NCI-H1105 treated with DMSO at 0.1 percent for 48 hours (cell line): ENCODE data around the gene CARD19.
"Not testable (repeated sequence)": the region's sequence is repeated elsewhere in the genome, so short reads cannot be mapped to it uniquely, and the experiment has no call there.

Experiments
- DNase-seq: peaks from one replicate; lab custom pipeline; 2025; lab: John Stamatoyannopoulos, UW

Gene CARD19

GRCh38 chr9:93134015-93134739 lies 38.2 kb downstream of the CARD19 start, which contains the start of gene NINJ1:
Gene NINJ1, minus strand, starts transcription at chr9:93134251. Its CDS starts 34 bp downstream, at chr9:93134217.
- DNase-seq = peak; percentile 54

GRCh38 chr9:93134740-93135444 lies 38.9 kb downstream of the CARD19 start:
- no peak for DNase-seq

GRCh38 chr9:93136011-93136440 lies 40.0 kb downstream of the CARD19 start:
- DNase-seq = peak; percentile 3

- DNase-seq = no peak
Measured at GRCh38 chr9:93137362-93137761, 41.3 kb downstream of the CARD19 start.

- DNase-seq = no peak
Measured at GRCh38 chr9:93138171-93138764, 42.3 kb downstream of the CARD19 start.

- DNase-seq = no peak
Measured at GRCh38 chr9:93139365-93140182, 43.6 kb downstream of the CARD19 start.

GRCh38 chr9:93141771-93142483 lies 45.9 kb downstream of the CARD19 start:
- DNase-seq = no peak

GRCh38 chr9:93143830-93144530 lies 48.0 kb downstream of the CARD19 start:
- no peak for DNase-seq

- not testable (repeated sequence) for DNase-seq
Measured at GRCh38 chr9:93146696-93147095, 50.7 kb downstream of the CARD19 start.

- no peak for DNase-seq
Measured at GRCh38 chr9:93147632-93148031, 51.6 kb downstream of the CARD19 start.

- DNase-seq = no peak
Measured at GRCh38 chr9:93148721-93149120, 52.7 kb downstream of the CARD19 start.

- no peak for DNase-seq
Measured at GRCh38 chr9:93149361-93149760, 53.3 kb downstream of the CARD19 start.

- DNase-seq = no peak
Measured at GRCh38 chr9:93151097-93151784, 55.2 kb downstream of the CARD19 start.

GRCh38 chr9:93154293-93154903 lies 58.4 kb downstream of the CARD19 start:
- peak; percentile 20 for DNase-seq

GRCh38 chr9:93155716-93156474 lies 59.9 kb downstream of the CARD19 start:
- DNase-seq = no peak

GRCh38 chr9:93156475-93157008 lies 60.5 kb downstream of the CARD19 start:
- no peak for DNase-seq

GRCh38 chr9:93159601-93160471 lies 63.8 kb downstream of the CARD19 start:
- peak; percentile 63 for DNase-seq
